Nephron (organoid): Measurements from ENCODE around the gene NDUFB10.

Experiments
- H3K27ac Mint-ChIP-seq, 3 experiments: 2 replicates each; pipeline ENCODE4 v1.8.0; 2020; ENCODE audit warnings: mixed read lengths in 3 of 3, mild to moderate bottlenecking in 2 of 3, moderate library complexity in 1 of 3
- H3K27me3 Mint-ChIP-seq: 2 replicates; pipeline ENCODE4 v1.8.0; 2021; ENCODE audit warnings: low read depth, mild to moderate bottlenecking, moderate library complexity, mixed read lengths
- H3K36me3 Mint-ChIP-seq: 2 replicates; pipeline ENCODE4 v1.8.0; 2020; ENCODE audit warnings: low read depth, mixed read lengths
- H3K4me1 Mint-ChIP-seq: 2 replicates; pipeline ENCODE4 v1.8.0; 2020; ENCODE audit warnings: mixed read lengths
- H3K4me3 Mint-ChIP-seq, 3 experiments: 2 replicates each; pipeline ENCODE4 v1.8.0; 2020; ENCODE audit warnings: mild to moderate bottlenecking in 3 of 3, mixed read lengths in 3 of 3, moderate library complexity in 2 of 3
- H3K9me3 Mint-ChIP-seq: 2 replicates; pipeline ENCODE4 v1.8.0; 2020; ENCODE audit warnings: mixed read lengths
- CTCF ChIP-seq, 3 experiments: fragments of 200-600 bp; sonication (generic); IDR thresholded peaks; one replicate each; pipeline ENCODE4 v1.5.0; 2021; ENCODE audit warnings: antibody characterized with exemption in 3 of 3; ENCODE audit not compliant: unreplicated experiment in 3 of 3

The NDUFB10 gene

GRCh38 chr16:1923299-1924034 lies 35.9 kb upstream of the NDUFB10 start:
- Mint-ChIP-seq H3K4me3 (no peak overlapping the region), H3K27me3 (peaks cover 66% of the 10 kb centered on the region), H3K9me3 (peaks cover 2% of the 10 kb centered on the region), H3K4me1 (peaks cover 6% of the 10 kb centered on the region), H3K27ac (peak overlapping the region in 2 of 3 experiments; percentile 38 to 51), H3K36me3 (no peaks in the 10 kb centered on the region)
- TF ChIP-seq CTCF (IDR thresholded peaks at IDR 0.05; ENCODE audit: unreplicated experiment in 3 of 3): peak; percentile 40 to 45 (median 43)

- Mint-ChIP-seq H3K9me3 (peaks cover 2% of the 10 kb centered on the region), H3K36me3 (no peaks in the 10 kb centered on the region), H3K4me3 (no peak overlapping the region), H3K4me1 (peaks cover 6% of the 10 kb centered on the region), H3K27me3 (peaks cover 60% of the 10 kb centered on the region), H3K27ac (peak overlapping the region in 2 of 3 experiments; percentile 38 to 51)
- no peak for TF ChIP-seq CTCF (IDR thresholded peaks at IDR 0.05; ENCODE audit: unreplicated experiment in 3 of 3)
Measured at GRCh38 chr16:1924095-1924494, 35.2 kb upstream of the NDUFB10 start.

- Mint-ChIP-seq H3K9me3 (peaks cover 2% of the 10 kb centered on the region), H3K36me3 (no peaks in the 10 kb centered on the region), H3K4me1 (peaks cover 1% of the 10 kb centered on the region), H3K4me3 (peak overlapping the region in 1 of 3 experiments; percentile 11), H3K27me3 (peaks cover 38% of the 10 kb centered on the region), H3K27ac (peak overlapping the region in 2 of 3 experiments; percentile 65 to 66)
- TF ChIP-seq CTCF (IDR thresholded peaks at IDR 0.05; ENCODE audit: unreplicated experiment in 3 of 3): no peak
Measured at GRCh38 chr16:1926271-1926670, 33.1 kb upstream of the NDUFB10 start.

GRCh38 chr16:1929105-1929504 lies 30.2 kb upstream of the NDUFB10 start:
- Mint-ChIP-seq H3K27me3 (peaks cover 11% of the 10 kb centered on the region), H3K36me3 (no peaks in the 10 kb centered on the region), H3K9me3 (no peaks in the 10 kb centered on the region), H3K4me3 (peak overlapping the region; percentile 79 to 86 (median 86)), H3K4me1 (no peaks in the 10 kb centered on the region), H3K27ac (peak overlapping the region in 2 of 3 experiments; percentile 85 to 87)
- TF ChIP-seq CTCF (IDR thresholded peaks at IDR 0.05; ENCODE audit: unreplicated experiment in 3 of 3): no peak

- H3K4me1 Mint-ChIP-seq: no peaks in the 10 kb centered on the region
- H3K27me3 Mint-ChIP-seq: peaks cover 6% of the 10 kb centered on the region
- H3K36me3 Mint-ChIP-seq: no peaks in the 10 kb centered on the region
- no peaks in the 10 kb centered on the region for H3K9me3 Mint-ChIP-seq
- H3K4me3 Mint-ChIP-seq: peak overlapping the region in 1 of 3 experiments; percentile 67
- TF ChIP-seq CTCF (IDR thresholded peaks at IDR 0.05; ENCODE audit: unreplicated experiment in 3 of 3): peak; percentile 98 to 100 (median 99)
- no peak overlapping the region for H3K27ac Mint-ChIP-seq
Measured at GRCh38 chr16:1929578-1930337, 29.6 kb upstream of the NDUFB10 start.
